Suprapubic skin (tissue), 4 donors: Measurements from ENCODE around the gene KCNK4.

Source experiments
- EP300 ChIP-seq: sonication (generic); formaldehyde crosslinking; IDR thresholded peaks from one replicate; pipeline ENCODE4 v1.6.1; 2017; ENCODE audit warnings: antibody characterized with exemption
- POLR2A ChIP-seq, 2 donors: fragments of 450-650 bp; IDR thresholded peaks; one replicate each; pipeline ENCODE4 v1.6.1; 2017; ENCODE audit warnings: antibody characterized with exemption in 2 of 2, mild to moderate bottlenecking in 2 of 2, moderate library complexity in 2 of 2
- POLR2AphosphoS5 ChIP-seq, 3 donors: sonication (generic); formaldehyde crosslinking; IDR thresholded peaks; one replicate each; pipeline ENCODE4 v1.6.1; 2017; ENCODE audit warnings: antibody characterized with exemption in 3 of 3
- TF ChIP-seq, protein P1 (sequence below), 2 donors: fragments of 200-600 bp in 1 of 2; fragments of 450-650 bp in 1 of 2; sonication (generic) in 1 of 2; IDR thresholded peaks; one replicate each; pipeline ENCODE4 v1.5.1; 2016 to 2019; ENCODE audit warnings: antibody characterized with exemption in 2 of 2, mild to moderate bottlenecking in 1 of 2, moderate library complexity in 1 of 2

DNA sequence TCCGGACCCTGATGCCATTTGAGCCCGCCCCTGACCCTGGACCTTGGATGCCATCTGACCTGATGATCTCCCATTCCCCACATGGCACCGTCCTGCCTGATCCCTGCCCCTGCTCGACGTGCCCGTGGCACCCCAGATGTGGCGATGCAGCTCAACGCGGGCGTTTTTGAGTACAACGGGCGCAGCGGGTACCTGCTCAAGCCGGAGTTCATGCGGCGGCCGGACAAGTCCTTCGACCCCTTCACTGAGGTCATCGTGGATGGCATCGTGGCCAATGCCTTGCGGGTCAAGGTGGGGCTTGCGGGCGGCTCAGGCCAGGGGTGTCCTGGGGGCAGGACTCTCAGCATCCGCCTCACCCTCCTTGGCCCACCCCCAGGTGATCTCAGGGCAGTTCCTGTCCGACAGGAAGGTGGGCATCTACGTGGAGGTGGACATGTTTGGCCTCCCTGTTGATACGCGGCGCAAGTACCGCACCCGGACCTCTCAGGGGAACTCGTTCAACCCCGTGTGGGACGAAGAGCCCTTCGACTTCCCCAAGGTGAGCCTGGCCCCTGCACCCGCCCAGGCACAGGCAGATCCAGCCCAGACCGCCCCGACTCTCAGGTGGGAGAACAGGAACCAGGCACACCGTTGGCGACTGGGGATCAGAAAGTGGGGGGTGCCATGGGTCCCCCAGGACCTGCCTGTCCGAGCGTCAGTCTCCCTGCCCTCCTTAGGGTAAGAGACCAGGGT is 28.7 kb upstream of the KCNK4 start:
- TF ChIP-seq POLR2A (IDR thresholded peaks at IDR 0.05) (no peak), POLR2AphosphoS5 (IDR thresholded peaks at IDR 0.05) (no peak), EP300 (no peak)
- TF ChIP-seq, protein P1, sequence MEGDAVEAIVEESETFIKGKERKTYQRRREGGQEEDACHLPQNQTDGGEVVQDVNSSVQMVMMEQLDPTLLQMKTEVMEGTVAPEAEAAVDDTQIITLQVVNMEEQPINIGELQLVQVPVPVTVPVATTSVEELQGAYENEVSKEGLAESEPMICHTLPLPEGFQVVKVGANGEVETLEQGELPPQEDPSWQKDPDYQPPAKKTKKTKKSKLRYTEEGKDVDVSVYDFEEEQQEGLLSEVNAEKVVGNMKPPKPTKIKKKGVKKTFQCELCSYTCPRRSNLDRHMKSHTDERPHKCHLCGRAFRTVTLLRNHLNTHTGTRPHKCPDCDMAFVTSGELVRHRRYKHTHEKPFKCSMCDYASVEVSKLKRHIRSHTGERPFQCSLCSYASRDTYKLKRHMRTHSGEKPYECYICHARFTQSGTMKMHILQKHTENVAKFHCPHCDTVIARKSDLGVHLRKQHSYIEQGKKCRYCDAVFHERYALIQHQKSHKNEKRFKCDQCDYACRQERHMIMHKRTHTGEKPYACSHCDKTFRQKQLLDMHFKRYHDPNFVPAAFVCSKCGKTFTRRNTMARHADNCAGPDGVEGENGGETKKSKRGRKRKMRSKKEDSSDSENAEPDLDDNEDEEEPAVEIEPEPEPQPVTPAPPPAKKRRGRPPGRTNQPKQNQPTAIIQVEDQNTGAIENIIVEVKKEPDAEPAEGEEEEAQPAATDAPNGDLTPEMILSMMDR (IDR thresholded peaks at IDR 0.05): no peak
